Esophagus muscularis mucosa (tissue), 3 donors: Measurements from ENCODE around the gene ASIC2.

Experiments
- CTCF ChIP-seq, 3 experiments: fragments of 200-600 bp in 2 of 3; fragments of 450-650 bp in 1 of 3; sonication (generic) in 2 of 3; IDR thresholded peaks; one replicate each; pipeline ENCODE4 v1.5.1; 2017 to 2019; ENCODE audit warnings: antibody characterized with exemption in 3 of 3, mild to moderate bottlenecking in 2 of 3, moderate library complexity in 1 of 3
- POLR2A ChIP-seq: fragments of 450-650 bp; IDR thresholded peaks from one replicate; pipeline ENCODE4 v1.6.1; 2017; ENCODE audit warnings: antibody characterized with exemption, moderate library complexity, mild to moderate bottlenecking, low read depth
- POLR2AphosphoS5 ChIP-seq, 2 donors: sonication (generic); formaldehyde crosslinking; IDR thresholded peaks; one replicate each; pipeline ENCODE4 v1.6.1; 2017; ENCODE audit warnings: antibody characterized with exemption in 2 of 2

- TF ChIP-seq POLR2AphosphoS5 (IDR thresholded peaks at IDR 0.05): no peak
- no peak for TF ChIP-seq CTCF (IDR thresholded peaks at IDR 0.05)
- TF ChIP-seq POLR2A: no peak
Observed at GRCh38 chr17:32995416-32996045, 297.6 kb downstream of the ASIC2 start.
